HepG2 (cell line): ENCODE data around the gene PHRF1. TPM values are rescaled to one million over a fixed set of nuclear protein-coding genes. Genes with fewer than 3 reads are reported as not detected.

Experiments used
- ATF7 ChIP-seq, 2 experiments: fragments of 450-650 bp in 1 of 2; sonication (generic) in 1 of 2; formaldehyde crosslinking in 1 of 2; IDR thresholded peaks; 2 replicates each; pipeline versions ENCODE4 v1.4.0 to v1.6.1; 2016 to 2020; ENCODE audit warnings: antibody characterized with exemption in 1 of 2, mild to moderate bottlenecking in 1 of 2, missing genetic modification reagents in 1 of 2
- CCDC6 ChIP-seq: sonication (generic); formaldehyde crosslinking; IDR thresholded peaks from 2 replicates; pipeline ENCODE4 v1.8.1; 2022; ENCODE audit warnings: mild to moderate bottlenecking, missing genetic modification reagents, moderate library complexity
- CEBPB ChIP-seq: IDR thresholded peaks from 2 replicates; pipeline ENCODE4 v1.6.1; 2011; ENCODE audit warnings: low read depth, low read length, improper control_type of control experiment, borderline replicate concordance
- EED ChIP-seq: sonication (generic); formaldehyde crosslinking; IDR thresholded peaks from 2 replicates; pipeline ENCODE4 v1.5.0; 2020; ENCODE audit warnings: mild to moderate bottlenecking, missing genetic modification reagents
- ELF1 ChIP-seq: sonication (generic); formaldehyde crosslinking; IDR thresholded peaks from 2 replicates; pipeline ENCODE4 v1.4.0; 2020; ENCODE audit warnings: missing genetic modification reagents
- HOXA5 ChIP-seq: sonication (generic); formaldehyde crosslinking; IDR thresholded peaks from 2 replicates; pipeline ENCODE4 v1.4.0; 2020; ENCODE audit warnings: missing genetic modification reagents
- MAF1 ChIP-seq: sonication (generic); formaldehyde crosslinking; IDR thresholded peaks from 2 replicates; pipeline ENCODE4 v1.5.0; 2020; ENCODE audit warnings: missing genetic modification reagents, borderline replicate concordance
- MBD4 ChIP-seq: IDR thresholded peaks from 2 replicates; pipeline ENCODE4 v1.6.1; 2012; ENCODE audit warnings: low read length, inconsistent platforms, borderline replicate concordance
- NFE2L1 ChIP-seq: sonication (generic); formaldehyde crosslinking; IDR thresholded peaks from 2 replicates; pipeline ENCODE4 v1.4.0; 2020; ENCODE audit warnings: missing genetic modification reagents, mild to moderate bottlenecking, borderline replicate concordance
- NFE2L2 ChIP-seq: fragments of 150-350 bp; IDR thresholded peaks from 2 replicates; pipeline ENCODE4 v1.6.1; 2014; ENCODE audit warnings: low read length
- NR3C1 ChIP-seq: sonication (generic); formaldehyde crosslinking; IDR thresholded peaks from 2 replicates; pipeline ENCODE4 v1.4.0; 2020; ENCODE audit warnings: missing genetic modification reagents
- POGK ChIP-seq: sonication (generic); formaldehyde crosslinking; conservative IDR thresholded peaks from 2 replicates; pipeline ENCODE4 v1.8.0; 2022; ENCODE audit warnings: mild to moderate bottlenecking, moderate library complexity, missing genetic modification reagents
- RARA ChIP-seq: IDR thresholded peaks from 2 replicates; pipeline ENCODE4 v1.6.1; 2016; ENCODE audit warnings: missing genetic modification reagents, missing compliant biosample characterization
- RBAK ChIP-seq: sonication (generic); formaldehyde crosslinking; IDR thresholded peaks from 2 replicates; pipeline ENCODE4 v1.5.1; 2020; ENCODE audit warnings: mild to moderate bottlenecking, missing genetic modification reagents
- RERE ChIP-seq: IDR thresholded peaks from 2 replicates; pipeline ENCODE4 v1.6.1; 2016; ENCODE audit warnings: low read depth, missing genetic modification reagents, missing compliant biosample characterization
- SIN3B ChIP-seq: fragments of 150-350 bp; IDR thresholded peaks from 2 replicates; pipeline ENCODE4 v1.6.1; 2014; ENCODE audit warnings: low read length
- SMARCE1 ChIP-seq: fragments of 450-650 bp; IDR thresholded peaks from 2 replicates; pipeline ENCODE4 v1.6.1; 2017; ENCODE audit warnings: borderline replicate concordance
- SP140L ChIP-seq: sonication (generic); formaldehyde crosslinking; IDR thresholded peaks from 2 replicates; pipeline ENCODE4 v1.4.0; 2020; ENCODE audit warnings: missing genetic modification reagents, borderline replicate concordance
- TCF7 ChIP-seq: sonication (generic); IDR thresholded peaks from 2 replicates; pipeline ENCODE4 v1.6.1; 2016; ENCODE audit warnings: antibody characterized with exemption, low read depth
- WIZ ChIP-seq: sonication (generic); formaldehyde crosslinking; IDR thresholded peaks from 2 replicates; pipeline ENCODE4 v1.5.1; 2020; ENCODE audit warnings: mild to moderate bottlenecking, missing genetic modification reagents
- ZNF33B ChIP-seq: sonication (generic); formaldehyde crosslinking; IDR thresholded peaks from 2 replicates; pipeline ENCODE4 v1.5.1; 2020; ENCODE audit warnings: mild to moderate bottlenecking, missing genetic modification reagents
- ZNF513 ChIP-seq: sonication (generic); formaldehyde crosslinking; conservative IDR thresholded peaks from 2 replicates; pipeline ENCODE4 v1.5.0; 2020; ENCODE audit warnings: missing genetic modification reagents
- ZNF567 ChIP-seq: sonication (generic); formaldehyde crosslinking; IDR thresholded peaks from 2 replicates; pipeline ENCODE4 v1.8.1; 2023; ENCODE audit warnings: mild to moderate bottlenecking, missing genetic modification reagents, borderline replicate concordance
- ZNF772 ChIP-seq: sonication (generic); formaldehyde crosslinking; IDR thresholded peaks from 2 replicates; pipeline ENCODE4 v1.5.0; 2020; ENCODE audit warnings: mild to moderate bottlenecking, missing genetic modification reagents
- ZSCAN30 ChIP-seq: sonication (generic); formaldehyde crosslinking; IDR thresholded peaks from 2 replicates; pipeline ENCODE4 v1.5.0; 2020; ENCODE audit warnings: mild to moderate bottlenecking, missing genetic modification reagents
- polyA plus RNA-seq, 8 experiments: library from polyadenylated mRNA; depleted of rRNA in 3 of 8; stranded (reverse) in 7 of 8; unstranded in 1 of 8; fragments of >200 nt; fragmentation: Illumina TruSeq in 4 of 8; extraction: Trizol in 4 of 8; gene quantifications; 2 replicates each; pipeline versions ENCODE4 v1.2.1 to v1.2.3, GENCODE V29; 2011 to 2016; ENCODE audit warnings: low read depth in 4 of 8, missing spikeins in 1 of 8, mixed read lengths in 1 of 8; ENCODE audit not compliant: insufficient read depth in 1 of 8
- total RNA-seq, 5 experiments: library from RNA; depleted of rRNA; stranded (reverse); fragments of >200 nt; fragmentation: Illumina TruSeq; extraction: Trizol; gene quantifications; 2 replicates each; pipeline ENCODE4 v1.2.3, GENCODE V29; 2016; ENCODE audit warnings: low read depth in 1 of 5

The PHRF1 gene
- total and polyA plus RNA-seq, 2 of the 13 experiments (the other 11 are each of a cell fraction or from before 2014, with no cell fraction given): 8.2 to 16.7 TPM

- TF ChIP-seq ELF1 (CRISPR knock-in tag) (peak; percentile 41; the same call in 1 of the 2 replicates), MAF1 (CRISPR knock-in tag) (no peak), SP140L (no peak), RERE (CRISPR knock-in tag) (peak; percentile 61; the same call in 1 of the 2 replicates), HOXA5 (no peak; the same call in 1 of the 2 replicates), NFE2L2 (0 out of 2 replicates have a peak, but pooled peaks have one; percentile 8), SMARCE1 (no peak), RARA (CRISPR knock-in tag) (peak; percentile 93), TCF7 (no peak), EED (CRISPR knock-in tag) (no peak), NFE2L1 (CRISPR knock-in tag) (no peak), ATF7 (IDR thresholded peaks at IDR 0.05) (peak; percentile 52; the same call in 1 of the 2 replicates), ATF7 (CRISPR knock-in tag; IDR thresholded peaks at IDR 0.05) (no peak), ZNF567 (CRISPR knock-in tag) (no peak), POGK (CRISPR knock-in tag) (no peak), ZNF513 (CRISPR knock-in tag) (no peak), NR3C1 (CRISPR knock-in tag) (no peak), ZNF33B (no peak), CCDC6 (CRISPR knock-in tag) (no peak), ZNF772 (CRISPR knock-in tag) (peak; percentile 68), MBD4 (no peak), SIN3B (no peak), RBAK (CRISPR knock-in tag) (no peak), CEBPB (peak; percentile 95), ZSCAN30 (CRISPR knock-in tag) (no peak), WIZ (no peak)
Observed at GRCh38 chr11:587978-588380, 11.7 kb downstream of the PHRF1 start (continued).
